HFFc6 (cell line): ENCODE data around the gene ABCD3. TPM values are rescaled to one million over a fixed set of nuclear protein-coding genes. Genes with fewer than 3 reads are reported as not detected.

Experiments
- DNase-seq: peaks from one replicate; pipeline ENCODE4 v3.0.0-alpha.2; 2018
- H3K27ac Mint-ChIP-seq: 2 replicates; pipeline ENCODE4 v1.8.0; 2020; ENCODE audit warnings: mild to moderate bottlenecking, mixed read lengths
- H3K27me3 Mint-ChIP-seq: 2 replicates; pipeline ENCODE4 v1.8.0; 2021; ENCODE audit warnings: mild to moderate bottlenecking, moderate library complexity, mixed read lengths; ENCODE audit not compliant: insufficient read depth
- H3K36me3 Mint-ChIP-seq: 2 replicates; pipeline ENCODE4 v1.8.0; 2021; ENCODE audit warnings: low read depth, mixed read lengths
- H3K4me1 Mint-ChIP-seq: 2 replicates; pipeline ENCODE4 v1.8.0; 2020; ENCODE audit warnings: low read depth, mixed read lengths
- H3K4me3 Mint-ChIP-seq: 2 replicates; pipeline ENCODE4 v1.8.0; 2020; ENCODE audit warnings: mild to moderate bottlenecking, moderate library complexity, mixed read lengths
- H3K9me3 Mint-ChIP-seq: 2 replicates; pipeline ENCODE4 v1.8.0; 2020; ENCODE audit warnings: mild to moderate bottlenecking, mixed read lengths
- total RNA-seq, 6 experiments: library from RNA; stranded (reverse); fragmentation: NEBNext Ultra II Directional; extraction: Animal tissue kit (Norgen Biotek cat#: 25700); gene quantifications; 2 replicates in 1 of 6; 3 replicates in 5 of 6; pipeline ENCODE4 v1.2.3, GENCODE V29; 2021
- TF ChIP-seq, protein P1 (sequence below): fragments of 200-600 bp; sonication (generic); IDR thresholded peaks from 2 replicates; pipeline ENCODE4 v1.5.0; 2021; ENCODE audit warnings: antibody characterized with exemption, mild to moderate bottlenecking

ABCD3 gene
- total RNA-seq, 6 experiments from 2014 or later = 43.2 to 49.0 (median 46.3) TPM

DNA sequence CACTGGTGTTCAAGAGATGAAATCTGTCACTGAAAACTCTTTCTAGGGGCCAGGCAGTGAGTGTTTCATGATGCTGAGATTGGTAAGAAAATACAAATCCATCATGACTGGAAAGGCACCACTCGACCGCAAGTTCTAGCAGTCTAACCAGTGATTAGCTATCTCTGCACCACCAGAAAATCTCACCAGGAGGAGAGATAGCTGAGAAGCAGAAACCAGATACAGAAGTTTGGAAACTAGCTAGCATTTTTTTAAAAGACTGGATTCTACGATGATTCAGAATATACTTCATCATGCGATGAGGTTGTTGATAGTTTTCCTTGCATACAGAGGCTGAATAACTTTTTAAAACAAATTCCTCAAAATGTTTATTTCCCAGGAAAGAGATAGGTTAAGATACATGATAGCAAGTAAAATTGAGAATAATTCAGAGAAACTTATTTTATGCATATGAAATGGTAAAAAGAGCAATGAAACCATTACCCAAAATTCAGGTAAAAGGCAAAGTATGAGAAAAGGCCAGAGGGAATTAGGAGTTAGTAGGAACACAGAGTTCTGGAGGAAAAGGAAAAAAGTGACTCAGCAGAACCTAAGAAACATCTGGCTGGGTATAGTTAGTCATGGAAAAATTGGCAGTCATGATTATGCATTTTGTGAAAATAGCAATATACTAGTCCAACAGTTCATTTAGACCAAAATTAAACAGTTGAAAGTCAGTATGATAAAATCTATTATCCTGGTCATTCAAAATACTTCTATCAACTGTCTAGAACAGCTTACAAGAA lies 126.7 kb downstream of the ABCD3 start:
- peaks cover 8% of the 10 kb centered on the region for H3K9me3 Mint-ChIP-seq
- peak; percentile 75 for DNase-seq
- H3K27ac Mint-ChIP-seq = peak overlapping the region; percentile 97

DNA sequence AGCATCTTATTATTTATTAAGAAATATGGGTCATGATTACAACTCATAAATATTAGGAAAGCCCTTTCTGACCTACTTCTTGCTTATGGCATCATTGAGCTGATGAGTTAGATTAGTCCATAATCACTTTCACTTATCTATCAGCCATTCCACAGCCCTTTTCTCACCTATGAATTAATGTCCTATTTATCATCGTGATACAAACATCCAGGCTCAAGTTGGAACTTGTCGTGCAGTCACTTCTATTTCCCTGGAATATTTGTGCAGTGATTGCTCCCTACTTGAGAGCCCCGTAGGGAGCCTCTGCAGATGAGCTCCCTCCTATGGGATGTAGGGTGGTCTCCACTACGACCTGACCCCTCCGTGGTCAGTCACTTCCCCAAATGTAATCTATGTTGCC lies 131.5 kb downstream of the ABCD3 start:
- H3K36me3 Mint-ChIP-seq = no peaks in the 10 kb centered on the region; the same call in 1 of the 2 replicates
- TF ChIP-seq, protein P1, sequence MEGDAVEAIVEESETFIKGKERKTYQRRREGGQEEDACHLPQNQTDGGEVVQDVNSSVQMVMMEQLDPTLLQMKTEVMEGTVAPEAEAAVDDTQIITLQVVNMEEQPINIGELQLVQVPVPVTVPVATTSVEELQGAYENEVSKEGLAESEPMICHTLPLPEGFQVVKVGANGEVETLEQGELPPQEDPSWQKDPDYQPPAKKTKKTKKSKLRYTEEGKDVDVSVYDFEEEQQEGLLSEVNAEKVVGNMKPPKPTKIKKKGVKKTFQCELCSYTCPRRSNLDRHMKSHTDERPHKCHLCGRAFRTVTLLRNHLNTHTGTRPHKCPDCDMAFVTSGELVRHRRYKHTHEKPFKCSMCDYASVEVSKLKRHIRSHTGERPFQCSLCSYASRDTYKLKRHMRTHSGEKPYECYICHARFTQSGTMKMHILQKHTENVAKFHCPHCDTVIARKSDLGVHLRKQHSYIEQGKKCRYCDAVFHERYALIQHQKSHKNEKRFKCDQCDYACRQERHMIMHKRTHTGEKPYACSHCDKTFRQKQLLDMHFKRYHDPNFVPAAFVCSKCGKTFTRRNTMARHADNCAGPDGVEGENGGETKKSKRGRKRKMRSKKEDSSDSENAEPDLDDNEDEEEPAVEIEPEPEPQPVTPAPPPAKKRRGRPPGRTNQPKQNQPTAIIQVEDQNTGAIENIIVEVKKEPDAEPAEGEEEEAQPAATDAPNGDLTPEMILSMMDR = no peak
- no peak for DNase-seq
- no peaks in the 10 kb centered on the region for H3K27me3 Mint-ChIP-seq
- no peaks in the 10 kb centered on the region for H3K9me3 Mint-ChIP-seq
- peaks cover 37% of the 10 kb centered on the region for H3K4me1 Mint-ChIP-seq
- H3K4me3 Mint-ChIP-seq = no peak overlapping the region
- no peak overlapping the region for H3K27ac Mint-ChIP-seq

More for the DNA sequence above, 126.7 kb downstream of the ABCD3 start:
- H3K36me3 Mint-ChIP-seq = peaks cover 12% of the 10 kb centered on the region
- peaks cover 57% of the 10 kb centered on the region for H3K4me1 Mint-ChIP-seq
- peaks cover 2% of the 10 kb centered on the region; the same call in 1 of the 2 replicates for H3K27me3 Mint-ChIP-seq
- TF ChIP-seq, protein P1 = peak; percentile 58
- peak overlapping the region; percentile 79 for H3K4me3 Mint-ChIP-seq

DNA sequence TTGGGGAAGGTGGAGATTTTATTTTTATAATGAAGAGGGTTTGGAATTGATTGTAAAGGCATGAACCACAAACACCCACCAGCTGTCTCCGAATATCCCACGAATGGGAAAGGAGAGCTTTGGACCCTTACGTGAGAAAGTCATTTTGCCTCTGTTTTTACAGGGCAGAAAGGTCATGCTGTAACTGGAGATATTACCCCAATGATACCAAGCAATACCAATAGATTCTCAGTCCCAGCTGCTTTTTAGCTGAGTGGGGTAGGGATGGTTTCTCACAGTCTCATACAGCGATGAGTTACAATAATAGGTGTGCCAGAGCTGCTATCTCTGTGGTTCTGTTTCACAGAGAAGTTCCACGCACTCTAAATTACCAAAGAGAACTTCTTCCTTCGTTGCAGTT lies 132.2 kb downstream of the ABCD3 start:
- no peak overlapping the region for H3K27ac Mint-ChIP-seq
- no peaks in the 10 kb centered on the region for H3K9me3 Mint-ChIP-seq
- H3K36me3 Mint-ChIP-seq = no peaks in the 10 kb centered on the region; the same call in 1 of the 2 replicates
- no peaks in the 10 kb centered on the region for H3K27me3 Mint-ChIP-seq
- peaks cover 30% of the 10 kb centered on the region for H3K4me1 Mint-ChIP-seq
- H3K4me3 Mint-ChIP-seq = no peak overlapping the region
- no peak for DNase-seq
- TF ChIP-seq, protein P1 = no peak

DNA sequence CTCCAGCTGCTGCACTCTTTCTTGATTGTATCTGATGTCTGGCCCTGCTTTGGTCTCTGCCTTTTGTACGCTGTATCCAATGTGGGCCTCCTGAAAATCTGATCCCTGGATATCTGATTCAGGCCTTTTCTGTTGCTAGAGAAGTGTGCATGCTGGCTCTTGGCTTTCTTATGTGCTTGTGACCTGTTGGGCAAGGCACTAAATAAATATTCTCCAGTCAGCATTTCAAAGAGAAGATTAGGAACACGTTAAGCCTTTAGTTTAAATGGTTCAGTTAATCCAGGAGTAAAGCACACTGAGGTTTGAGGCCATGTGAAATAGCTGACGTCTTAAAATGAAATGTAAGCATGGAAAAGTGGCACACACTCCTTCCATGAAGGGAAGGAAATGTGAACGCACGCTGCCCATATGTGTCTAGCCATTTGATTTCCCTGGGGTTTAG lies 132.6 kb downstream of the ABCD3 start:
- Mint-ChIP-seq H3K4me3 (no peak overlapping the region), H3K27ac (no peak overlapping the region), H3K4me1 (peaks cover 30% of the 10 kb centered on the region), H3K36me3 (no peaks in the 10 kb centered on the region; the same call in 1 of the 2 replicates), H3K9me3 (no peaks in the 10 kb centered on the region), H3K27me3 (no peaks in the 10 kb centered on the region)
- TF ChIP-seq, protein P1 = no peak
- no peak for DNase-seq

DNA sequence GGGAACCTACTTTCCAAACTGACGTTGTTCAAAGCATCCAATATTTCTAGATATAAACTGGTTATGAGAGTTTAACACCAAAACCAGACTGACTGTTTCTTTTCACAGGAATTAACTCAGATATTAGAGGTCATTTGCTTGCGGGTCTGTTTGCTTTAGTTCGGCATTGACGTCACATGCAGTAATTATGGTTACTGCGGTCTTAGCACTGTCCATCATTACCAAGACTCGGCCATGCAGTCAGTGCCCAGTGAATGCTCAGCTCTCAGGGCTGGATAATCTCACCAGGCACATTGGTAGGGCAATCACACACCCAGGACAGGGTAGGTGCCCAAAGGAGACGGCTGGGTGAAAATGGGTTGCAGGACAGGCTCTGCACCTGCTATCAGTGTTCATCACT lies 133.3 kb downstream of the ABCD3 start:
- Mint-ChIP-seq H3K9me3 (no peaks in the 10 kb centered on the region), H3K27ac (no peak overlapping the region), H3K36me3 (no peaks in the 10 kb centered on the region; the same call in 1 of the 2 replicates), H3K27me3 (no peaks in the 10 kb centered on the region), H3K4me3 (no peak overlapping the region), H3K4me1 (peaks cover 23% of the 10 kb centered on the region)
- TF ChIP-seq, protein P1 = no peak
- DNase-seq = no peak
